HG03280 (cell line): ENCODE data around the gene TIGIT.
"Not testable (repeated sequence)": the region's sequence is repeated elsewhere in the genome, so short reads cannot be mapped to it uniquely, and the experiment has no call there.

Source experiments
- ATAC-seq: cut with Tn5 transposase; IDR thresholded peaks from one replicate; pipeline ENCODE4 v1.9.1; 2021; ENCODE audit warnings: mild to moderate bottlenecking, moderate library complexity; ENCODE audit not compliant: unreplicated experiment

The TIGIT gene

DNA sequence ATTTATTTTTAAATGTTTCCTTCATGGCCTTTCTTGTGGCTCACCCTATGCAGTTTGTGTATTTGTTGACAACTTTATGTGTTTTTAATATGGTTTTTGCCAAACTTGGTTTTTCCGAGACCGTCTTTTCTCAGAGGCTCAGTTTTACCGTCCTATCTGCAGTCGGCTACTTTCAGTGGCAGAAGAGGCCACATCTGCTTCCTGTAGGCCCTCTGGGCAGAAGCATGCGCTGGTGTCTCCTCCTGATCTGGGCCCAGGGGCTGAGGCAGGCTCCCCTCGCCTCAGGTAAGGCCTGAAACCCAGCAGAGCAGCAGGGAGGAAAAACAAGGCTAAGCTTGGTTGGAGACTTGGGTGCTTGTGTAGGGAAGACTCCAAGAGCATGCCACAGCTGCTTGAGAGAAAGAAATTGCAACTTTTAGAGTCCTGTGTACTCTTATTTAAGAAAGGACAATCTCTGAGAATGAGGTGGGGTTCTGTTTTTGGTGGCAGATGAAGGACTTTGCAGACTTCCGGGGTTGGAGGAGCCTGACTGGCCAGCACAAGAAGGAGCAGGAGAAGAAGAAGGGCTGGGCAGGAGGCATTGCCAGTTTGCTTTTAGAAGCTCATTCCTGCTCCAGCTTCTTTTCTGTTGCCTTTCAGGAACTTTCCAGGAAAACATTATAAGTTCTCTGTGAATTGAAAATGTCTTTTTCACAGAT, at the start of gene TIGIT:
Gene TIGIT, plus strand, starts transcription at position 191 of the 698 bp plus-strand sequence. Its CDS starts 34 bp downstream, at position 225.
- ATAC-seq: no peak

DNA sequence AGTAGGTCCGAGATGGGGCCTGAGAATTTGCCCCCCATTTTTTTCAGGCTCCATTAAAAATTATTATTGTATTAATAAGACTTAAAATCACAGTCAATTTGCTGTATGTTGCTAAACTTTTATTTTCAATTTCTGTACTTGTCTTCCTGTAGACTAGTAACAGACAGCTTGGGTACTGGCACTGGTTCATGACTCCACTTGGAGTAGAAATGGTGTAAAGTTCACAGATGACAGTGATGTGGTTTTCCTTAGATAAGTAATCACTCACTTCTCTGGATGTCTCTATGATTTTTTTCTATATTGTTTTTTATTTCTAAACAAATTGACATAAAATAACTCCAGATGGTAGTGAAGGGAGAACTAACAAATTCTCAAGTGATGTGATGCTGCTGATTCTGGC, 40.9 kb upstream of the TIGIT start:
- no peak for ATAC-seq

DNA sequence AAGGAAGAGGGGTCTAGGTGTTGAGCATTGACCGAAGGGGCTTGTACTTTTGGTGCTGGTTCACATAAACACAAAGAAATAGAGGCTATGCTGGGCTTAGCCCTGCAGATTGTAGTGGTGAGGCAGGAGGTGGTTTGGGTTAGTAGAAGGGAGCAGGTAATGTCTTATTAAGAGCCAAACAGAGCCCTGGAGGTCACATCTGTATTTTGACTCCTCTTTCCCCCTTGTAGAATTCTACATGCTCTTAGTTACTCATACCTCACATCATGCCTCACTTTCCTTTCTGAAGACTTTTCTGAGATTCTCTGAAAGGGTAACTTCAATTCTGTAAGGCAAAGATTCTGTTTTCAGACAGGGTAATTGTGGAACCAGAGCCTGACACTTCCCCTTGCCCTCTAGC, 40.3 kb upstream of the TIGIT start:
- no peak for ATAC-seq

DNA sequence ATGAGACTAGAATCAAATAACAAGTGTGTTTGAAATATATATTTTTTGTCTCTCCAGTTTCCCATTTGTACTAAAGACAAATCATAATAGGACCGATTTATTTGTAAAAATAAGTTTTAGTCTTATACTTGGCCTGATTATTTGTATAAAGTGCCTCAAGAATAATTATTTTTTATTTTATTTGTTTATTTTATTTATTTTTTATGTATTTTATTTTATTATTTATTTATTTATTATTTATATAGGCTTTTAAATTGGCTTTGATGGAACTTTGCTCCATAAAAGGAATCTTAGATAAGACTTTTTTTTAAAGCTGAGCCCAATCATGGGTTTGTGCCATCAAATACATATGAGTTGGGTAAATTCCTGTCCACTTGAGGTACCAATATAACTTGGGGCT, 34.3 kb upstream of the TIGIT start:
- no peak for ATAC-seq

DNA sequence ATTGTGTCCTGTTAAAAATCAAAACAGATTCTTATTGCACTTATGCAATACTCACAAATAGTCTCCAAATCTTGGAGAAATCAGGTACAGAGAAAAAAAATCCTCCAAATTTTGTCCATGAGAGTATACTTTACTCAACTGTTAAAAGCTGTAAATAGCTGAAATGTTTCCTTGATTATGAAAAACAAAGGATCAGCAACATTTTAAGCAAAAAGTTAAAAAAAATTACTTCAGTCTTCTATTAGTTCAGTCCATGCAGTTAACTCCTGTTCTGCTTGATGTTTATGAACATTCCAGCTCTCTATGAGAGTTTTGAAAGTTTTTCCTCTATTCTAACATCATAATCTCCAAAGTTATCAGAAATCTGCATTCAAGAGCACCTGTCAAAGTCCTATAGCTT, 33.7 kb upstream of the TIGIT start:
- ATAC-seq: no peak

DNA sequence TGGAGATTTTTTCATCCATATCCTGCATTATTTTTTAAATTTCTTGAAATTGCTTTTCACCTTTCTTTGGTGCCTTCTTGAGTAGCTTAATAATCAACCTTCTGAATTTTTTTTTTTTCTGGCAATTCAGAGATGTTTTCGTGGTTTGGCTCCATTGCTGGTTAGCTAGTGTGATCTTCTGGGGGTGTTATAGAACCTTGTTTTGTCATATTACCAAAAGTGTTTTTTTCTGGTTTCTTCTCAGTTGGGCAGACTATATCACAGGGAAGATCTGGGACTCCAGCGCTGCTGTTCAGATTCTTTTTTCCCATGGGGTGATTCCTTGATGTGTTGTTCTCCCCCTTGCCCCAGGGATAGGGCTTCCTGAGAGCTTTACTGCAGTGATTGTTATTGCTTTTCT, 23.8 kb upstream of the TIGIT start:
- no peak for ATAC-seq

DNA sequence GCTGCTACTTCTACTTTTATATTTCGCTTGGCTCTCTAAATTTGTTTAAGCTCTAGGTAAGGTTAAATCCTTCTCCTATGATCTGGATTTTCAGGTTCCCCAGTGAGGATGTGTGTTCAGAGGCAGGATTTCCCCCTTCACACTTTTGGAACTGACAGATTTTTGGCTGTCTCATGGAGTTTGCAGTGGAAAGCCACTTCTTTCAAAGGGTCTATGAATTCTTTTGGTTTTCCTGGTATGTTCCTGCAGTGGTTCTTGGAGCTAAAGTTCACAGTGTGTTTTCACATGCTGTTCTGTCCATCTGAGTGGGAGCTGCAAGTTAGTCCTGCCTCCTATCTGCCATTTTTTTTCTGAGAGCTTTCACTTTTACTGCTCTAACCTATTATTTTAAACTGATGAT, 21.6 kb upstream of the TIGIT start:
- no peak for ATAC-seq

DNA sequence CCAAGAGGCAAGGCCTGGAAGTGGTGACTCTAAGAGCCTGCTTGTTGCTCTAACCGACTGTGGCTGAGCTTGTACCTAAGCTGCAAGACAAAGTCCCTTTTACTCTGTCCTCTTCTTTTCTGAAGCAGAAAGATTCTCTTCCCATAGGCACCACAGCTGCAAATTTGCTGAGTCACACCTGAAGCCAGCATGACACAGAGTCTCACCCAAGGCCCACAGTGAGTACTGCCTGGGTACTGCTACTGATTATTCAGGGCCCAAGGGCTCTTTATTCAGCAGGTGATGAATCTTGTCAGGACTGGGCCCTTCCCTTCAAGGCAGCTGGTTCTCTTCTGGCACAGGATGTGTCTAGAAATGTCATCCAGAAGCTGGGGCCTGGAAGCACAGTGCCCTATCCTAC, 18.9 kb upstream of the TIGIT start:
- ATAC-seq: no peak

DNA sequence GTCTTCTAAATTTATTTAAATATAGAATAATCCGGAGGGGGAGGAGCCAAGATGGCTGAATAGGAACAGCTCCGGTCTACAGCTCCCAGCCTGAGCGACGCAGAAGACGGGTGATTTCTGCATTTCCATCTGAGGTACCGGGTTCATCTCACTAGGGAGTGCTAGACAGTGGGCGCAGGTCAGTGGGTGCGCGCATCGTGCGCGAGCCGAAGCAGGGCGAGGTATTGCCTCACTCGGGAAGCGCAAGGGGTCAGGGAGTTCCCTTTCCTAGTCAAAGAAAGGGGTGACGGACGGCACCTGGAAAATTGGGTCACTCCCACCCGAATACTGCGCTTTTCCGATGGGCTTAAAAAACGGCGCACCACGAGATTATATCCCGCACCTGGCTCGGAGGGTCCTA, 17.0 kb upstream of the TIGIT start:
- ATAC-seq: not testable (repeated sequence)

DNA sequence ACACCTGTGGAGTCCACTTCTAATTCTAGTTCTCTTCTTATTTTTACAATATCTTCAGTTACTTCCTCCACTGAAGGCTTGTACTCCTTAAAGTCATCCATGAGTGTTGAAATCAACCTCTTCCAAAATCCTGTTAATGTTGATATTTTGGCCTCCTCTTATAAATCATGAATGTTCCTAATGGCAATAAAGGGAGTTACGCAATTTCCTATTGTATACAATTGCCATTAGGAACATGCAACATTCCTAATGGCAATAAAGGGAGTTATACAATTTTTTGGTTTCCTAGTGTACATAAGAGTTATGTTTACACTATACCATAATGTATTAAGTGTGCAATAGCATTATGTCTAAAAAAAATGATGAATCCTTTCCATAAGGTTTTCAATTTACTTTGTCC, 9.2 kb upstream of the TIGIT start:
- no peak for ATAC-seq

DNA sequence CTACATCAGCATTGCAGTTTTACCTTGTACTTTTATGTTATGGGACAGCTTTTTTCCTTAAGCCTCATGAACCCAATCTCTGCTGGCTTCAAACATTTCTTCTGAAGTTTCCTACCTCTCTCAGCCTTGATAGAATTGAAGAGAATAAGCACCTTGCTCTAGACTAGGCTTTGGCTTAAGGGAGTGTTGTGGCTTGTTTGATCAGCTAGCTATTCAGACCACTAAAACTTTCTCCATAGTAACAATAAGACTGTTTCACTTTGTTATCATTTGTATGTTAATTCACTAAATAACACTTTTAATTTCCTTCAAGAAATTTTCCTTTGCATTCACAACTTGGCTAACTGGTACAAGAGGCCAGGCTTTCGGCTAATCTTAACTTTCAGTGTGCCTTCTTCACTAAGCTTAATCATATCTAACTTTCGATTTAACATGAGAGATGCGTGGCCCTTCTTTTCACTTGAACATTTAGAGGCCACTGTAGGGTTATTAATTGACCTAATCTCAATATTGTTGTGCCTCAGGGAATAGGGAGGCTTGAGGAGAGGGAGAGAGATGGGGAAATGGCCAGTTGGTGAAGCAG, 8.1 kb upstream of the TIGIT start:
- ATAC-seq: no peak

DNA sequence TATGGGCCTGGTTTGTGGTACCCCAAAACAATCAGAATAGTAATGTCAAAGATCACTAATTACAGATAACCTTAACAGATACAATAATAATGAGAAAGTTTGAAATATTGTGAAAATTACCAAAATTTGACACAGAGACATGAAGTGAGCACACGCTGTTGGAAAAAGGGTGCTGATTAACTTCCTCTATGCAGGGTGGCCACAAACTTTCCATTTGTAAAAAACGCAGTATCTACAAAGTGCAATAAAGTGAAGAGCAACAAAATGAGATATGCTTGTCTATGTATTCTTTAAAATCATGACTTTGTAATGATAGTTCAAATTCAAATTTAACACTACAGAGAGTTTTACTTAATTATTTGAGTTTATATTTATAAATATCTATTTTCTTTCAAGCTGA, 7.6 kb upstream of the TIGIT start:
- ATAC-seq: no peak

DNA sequence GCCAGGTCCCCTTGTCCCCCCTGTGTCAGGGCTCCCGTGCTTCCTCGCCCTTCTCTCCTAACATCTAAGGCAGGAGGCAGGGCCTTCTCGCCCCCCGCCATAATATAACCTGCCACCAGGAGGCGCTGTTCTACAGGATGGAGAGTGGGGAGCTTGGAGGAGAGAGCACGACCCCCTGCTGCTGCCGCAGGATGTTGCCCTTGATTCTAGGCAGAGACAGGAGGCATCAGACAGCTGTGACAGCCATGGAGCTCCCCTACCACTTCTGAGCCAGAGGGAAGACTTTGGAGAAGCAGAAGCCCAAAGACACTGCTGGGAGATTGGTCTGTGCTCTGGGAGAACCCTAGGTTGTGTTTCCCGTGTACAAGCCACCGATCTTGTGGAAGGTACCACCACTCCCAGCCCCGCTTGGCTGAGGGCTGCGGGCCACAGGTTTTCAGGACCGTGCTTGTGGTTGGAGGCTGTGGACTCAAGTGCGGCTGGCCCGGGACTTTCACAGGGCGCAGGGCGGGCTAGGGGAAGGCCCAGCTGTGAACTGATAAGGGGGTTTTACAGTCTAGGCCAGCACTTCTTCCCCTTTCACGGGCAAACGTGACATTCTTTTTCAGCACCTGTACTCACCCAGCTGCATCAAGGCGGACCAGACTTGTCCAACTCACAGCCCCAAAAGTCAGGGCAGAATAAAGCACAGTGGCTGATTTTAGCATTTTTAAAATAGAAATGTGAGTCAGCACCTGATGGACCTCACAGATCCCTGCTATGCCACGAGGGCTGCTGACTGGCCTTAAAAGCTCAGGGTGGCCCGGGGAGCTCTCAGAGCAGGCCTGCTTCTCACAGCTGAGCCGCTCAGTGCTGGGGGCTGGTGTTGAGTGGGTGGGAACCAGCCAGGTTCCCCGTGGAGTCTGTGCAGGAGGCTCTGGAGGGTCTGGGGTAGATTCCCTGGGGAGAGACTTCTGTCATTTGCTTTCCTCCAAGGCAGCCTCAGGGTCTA, 2.6 kb upstream of the TIGIT start:
- ATAC-seq: peak; percentile 85

DNA sequence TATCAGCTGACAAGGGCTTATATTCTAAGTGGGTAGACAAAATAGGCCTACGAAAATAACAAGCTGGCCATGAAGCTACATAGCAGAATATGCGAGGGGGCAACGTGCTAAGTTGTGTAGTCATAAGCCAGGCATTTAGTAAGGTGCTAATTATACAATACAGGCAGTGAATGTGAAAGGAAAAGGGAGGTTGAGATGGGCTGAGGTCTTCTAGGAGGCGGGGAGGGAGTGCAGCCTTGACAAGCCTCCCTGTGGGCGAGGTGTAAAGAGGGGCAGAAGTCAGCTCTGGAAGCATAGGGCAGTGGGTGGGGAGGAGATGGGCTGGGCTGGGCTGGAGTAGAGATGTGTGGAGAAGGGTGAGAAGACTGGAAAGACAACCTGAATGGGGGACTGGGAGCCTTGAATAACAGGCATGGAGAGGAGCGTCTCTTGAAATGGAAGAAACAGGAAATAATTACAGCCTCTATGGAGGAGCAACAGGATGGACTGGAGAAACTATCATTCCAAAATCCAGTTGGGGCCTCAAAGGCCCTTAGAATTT, 1.2 kb downstream of the TIGIT start:
- ATAC-seq: no peak

DNA sequence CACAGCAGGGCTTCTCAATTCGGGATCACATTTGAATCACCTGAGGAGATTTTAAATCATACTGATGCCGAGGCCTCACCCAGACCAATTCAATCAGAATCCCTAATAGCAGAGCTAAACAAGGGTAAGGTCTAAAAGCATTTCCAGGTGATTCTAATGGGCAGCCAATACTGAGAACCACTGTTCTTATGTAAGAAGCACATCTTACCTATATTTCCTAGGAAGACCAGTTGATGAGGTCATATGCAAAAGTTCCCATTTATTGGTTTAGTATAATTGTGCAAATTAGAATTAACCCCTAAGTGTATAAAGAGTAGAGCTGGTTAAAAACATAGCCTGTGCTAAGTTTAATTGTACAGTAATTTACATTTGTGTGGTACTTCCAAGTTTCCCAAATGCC, 2.1 kb downstream of the TIGIT start:
- no peak for ATAC-seq

DNA sequence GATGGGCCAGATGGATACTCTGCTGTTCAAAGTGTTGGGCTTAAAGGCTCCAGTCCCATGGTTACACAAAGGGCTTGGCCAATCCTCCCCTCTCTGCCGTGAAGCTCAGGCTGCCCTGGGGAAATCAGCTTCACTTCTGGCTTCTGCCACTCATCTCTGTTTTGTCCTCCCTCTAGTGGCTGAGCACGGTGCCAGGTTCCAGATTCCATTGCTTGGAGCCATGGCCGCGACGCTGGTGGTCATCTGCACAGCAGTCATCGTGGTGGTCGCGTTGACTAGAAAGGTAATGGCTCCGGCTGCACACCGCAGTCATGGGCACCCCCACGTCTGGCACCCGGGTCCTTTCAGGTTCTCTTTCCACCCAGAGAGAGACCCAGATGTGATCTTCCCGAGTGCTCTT, 5.6 kb downstream of the TIGIT start:
- ATAC-seq: no peak

DNA sequence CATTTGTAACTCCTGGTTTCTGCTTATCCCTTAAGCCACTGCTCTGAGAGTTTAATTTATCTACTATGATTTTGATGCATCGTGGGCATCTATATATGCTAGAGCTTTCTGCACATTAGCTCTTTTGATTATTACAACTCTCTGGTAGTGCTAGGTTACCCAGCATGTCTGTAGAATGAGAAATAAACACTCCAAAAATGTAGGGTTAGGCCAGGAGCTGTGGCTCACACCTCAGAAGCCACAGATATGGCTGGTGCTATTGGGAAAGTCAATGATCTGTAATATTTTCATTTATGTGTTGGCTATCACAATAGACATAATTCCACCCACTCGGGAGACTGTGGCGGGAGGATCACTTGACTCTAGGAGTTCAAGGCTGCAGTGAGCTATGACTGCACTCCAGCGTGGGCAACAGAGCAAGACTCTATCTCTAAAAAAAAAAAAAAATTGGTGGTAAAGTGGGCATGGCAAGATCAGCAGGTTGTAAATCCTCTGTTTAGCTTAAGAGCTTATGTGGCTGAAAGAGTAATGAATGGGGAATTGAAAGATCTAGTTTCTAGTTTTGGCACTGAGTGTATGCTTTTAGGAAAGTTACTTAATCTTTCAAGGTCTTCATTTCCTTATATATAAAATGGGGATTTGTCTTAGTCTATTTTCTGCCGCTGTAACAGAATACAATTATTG, 6.3 kb downstream of the TIGIT start:
- no peak for ATAC-seq

DNA sequence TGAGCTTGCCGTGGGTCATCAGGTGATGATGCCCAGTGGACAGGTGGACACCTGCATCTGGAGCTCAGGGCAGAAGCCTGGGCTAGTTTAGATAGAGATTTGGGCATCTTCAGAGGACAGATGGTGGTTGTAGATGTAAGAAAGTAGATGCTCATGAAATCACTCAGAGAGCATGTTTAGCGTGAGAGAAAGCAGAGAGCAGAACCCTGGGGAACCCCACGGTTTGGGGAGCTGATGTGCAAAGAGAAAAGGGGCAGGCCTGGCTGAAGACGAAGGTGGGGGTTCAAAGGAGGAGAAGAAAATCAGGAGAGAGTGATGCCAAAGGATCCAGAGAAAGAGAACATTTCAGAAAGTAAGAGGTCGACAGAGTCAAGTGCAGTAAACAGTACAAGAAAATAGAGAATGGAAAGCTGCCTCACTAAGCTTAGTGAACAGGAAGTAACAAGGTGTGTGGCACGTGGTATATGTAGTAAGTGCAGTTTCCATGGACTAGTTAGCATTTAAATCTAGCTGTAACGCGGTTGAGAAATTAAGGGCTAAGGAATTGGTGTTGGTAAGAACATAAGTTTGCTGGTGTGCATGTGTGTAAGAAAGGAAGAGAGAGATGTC, 13.5 kb downstream of the TIGIT start:
- ATAC-seq: peak; percentile 51

DNA sequence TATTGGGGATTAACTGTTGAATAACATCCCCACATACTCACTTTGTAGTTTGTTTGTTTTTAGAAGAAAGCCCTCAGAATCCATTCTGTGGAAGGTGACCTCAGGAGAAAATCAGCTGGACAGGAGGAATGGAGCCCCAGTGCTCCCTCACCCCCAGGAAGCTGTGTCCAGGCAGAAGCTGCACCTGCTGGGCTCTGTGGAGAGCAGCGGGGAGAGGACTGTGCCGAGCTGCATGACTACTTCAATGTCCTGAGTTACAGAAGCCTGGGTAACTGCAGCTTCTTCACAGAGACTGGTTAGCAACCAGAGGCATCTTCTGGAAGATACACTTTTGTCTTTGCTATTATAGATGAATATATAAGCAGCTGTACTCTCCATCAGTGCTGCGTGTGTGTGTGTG, 14.0 kb downstream of the TIGIT start:
- no peak for ATAC-seq

DNA sequence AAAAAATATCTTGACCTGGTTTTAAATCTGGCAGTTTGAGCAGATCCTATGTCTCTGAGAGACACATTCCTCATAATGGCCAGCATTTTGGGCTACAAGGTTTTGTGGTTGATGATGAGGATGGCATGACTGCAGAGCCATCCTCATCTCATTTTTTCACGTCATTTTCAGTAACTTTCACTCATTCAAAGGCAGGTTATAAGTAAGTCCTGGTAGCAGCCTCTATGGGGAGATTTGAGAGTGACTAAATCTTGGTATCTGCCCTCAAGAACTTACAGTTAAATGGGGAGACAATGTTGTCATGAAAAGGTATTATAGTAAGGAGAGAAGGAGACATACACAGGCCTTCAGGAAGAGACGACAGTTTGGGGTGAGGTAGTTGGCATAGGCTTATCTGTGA, 14.5 kb downstream of the TIGIT start:
- peak; percentile 18 for ATAC-seq

DNA sequence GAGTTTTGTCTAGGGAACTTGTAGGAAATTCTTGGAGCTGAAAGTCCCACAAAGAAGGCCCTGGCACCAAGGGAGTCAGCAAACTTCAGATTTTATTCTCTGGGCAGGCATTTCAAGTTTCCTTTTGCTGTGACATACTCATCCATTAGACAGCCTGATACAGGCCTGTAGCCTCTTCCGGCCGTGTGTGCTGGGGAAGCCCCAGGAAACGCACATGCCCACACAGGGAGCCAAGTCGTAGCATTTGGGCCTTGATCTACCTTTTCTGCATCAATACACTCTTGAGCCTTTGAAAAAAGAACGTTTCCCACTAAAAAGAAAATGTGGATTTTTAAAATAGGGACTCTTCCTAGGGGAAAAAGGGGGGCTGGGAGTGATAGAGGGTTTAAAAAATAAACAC, 15.0 kb downstream of the TIGIT start:
- ATAC-seq: peak; percentile 76
